Measurements from ENCODE around the gene ARL16. TPM values are rescaled to one million over a fixed set of nuclear protein-coding genes. Genes with fewer than 3 reads are reported as not detected.
A peak's percentile ranks its signal among the peaks of the same experiment; 100 is the strongest.

The ARL16 gene
- total RNA-seq, 4 donors from 2014 or later: 29.2 to 45.1 (median 36.2) TPM

- intact Hi-C loops (cut with DNase I; ENCODE audit: low total_unique reads): no loop called here
- DNase-seq (ENCODE audit: low spot score in 2 of 2): no peak
- 0 to 1% methylated on average over 8 to 16 of the region's 16 CpGs for WGBS, 2 donors
- TF ChIP-seq POLR2A (IDR thresholded peaks at IDR 0.05): no peak
- TF ChIP-seq CTCF (IDR thresholded peaks at IDR 0.05): no peak
- H3K4me3 ChIP-seq (ENCODE audit: low read depth, poor library complexity, severe bottlenecking): peak overlapping the region; percentile 91
Measured at GRCh38 chr17:81666092-81666341, 17.6 kb downstream of the ARL16 start.

- intact Hi-C loops (cut with DNase I; ENCODE audit: low total_unique reads): no loop called here
- TF ChIP-seq CTCF (IDR thresholded peaks at IDR 0.05): no peak
- no peak for DNase-seq (ENCODE audit: low spot score in 2 of 2)
- H3K4me3 ChIP-seq (ENCODE audit: low read depth, poor library complexity, severe bottlenecking): peak overlapping the region; percentile 91
- WGBS, 2 donors: 56 to 60% methylated on average over 24 to 30 of the region's 30 CpGs
Measured at GRCh38 chr17:81665205-81666091, 18.1 kb downstream of the ARL16 start.

GRCh38 chr17:81664051-81664470 lies 19.5 kb downstream of the ARL16 start:
- WGBS, 2 donors: 69 to 71% methylated on average over 6 to 7 of the region's 7 CpGs

GRCh38 chr17:81662002-81662401 lies 21.6 kb downstream of the ARL16 start:
- DNase-seq (ENCODE audit: low spot score in 2 of 2): no peak
- H3K4me3 ChIP-seq (ENCODE audit: low read depth, poor library complexity, severe bottlenecking): no peak overlapping the region
- intact Hi-C loops (cut with DNase I; ENCODE audit: low total_unique reads): no loop called here
- WGBS, 2 donors: 90 to 94% methylated on average over 4 of the region's 4 CpGs
- TF ChIP-seq CTCF (IDR thresholded peaks at IDR 0.05) (no peak), POLR2A (IDR thresholded peaks at IDR 0.05) (no peak)

More at GRCh38 chr17:81664051-81664470, 19.5 kb downstream of the ARL16 start:
- no peak overlapping the region for H3K4me3 ChIP-seq (ENCODE audit: low read depth, poor library complexity, severe bottlenecking)
- TF ChIP-seq CTCF (IDR thresholded peaks at IDR 0.05): no peak
- no peak for TF ChIP-seq POLR2A (IDR thresholded peaks at IDR 0.05)
- no peak for DNase-seq (ENCODE audit: low spot score in 2 of 2)
- intact Hi-C loops (cut with DNase I; ENCODE audit: low total_unique reads): no loop called here

GRCh38 chr17:81660441-81660840 lies 23.2 kb downstream of the ARL16 start:
- no peak overlapping the region for H3K4me3 ChIP-seq (ENCODE audit: low read depth, poor library complexity, severe bottlenecking)
- 91 to 95% methylated on average over 9 of the region's 9 CpGs for WGBS, 2 donors
- intact Hi-C loops (cut with DNase I; ENCODE audit: low total_unique reads): no loop called here
- no peak for DNase-seq (ENCODE audit: low spot score in 2 of 2)
- TF ChIP-seq POLR2A (IDR thresholded peaks at IDR 0.05) (no peak), CTCF (IDR thresholded peaks at IDR 0.05) (no peak)

- TF ChIP-seq POLR2A (IDR thresholded peaks at IDR 0.05) (no peak), CTCF (IDR thresholded peaks at IDR 0.05) (no peak)
Measured at GRCh38 chr17:81659038-81659437, 24.6 kb downstream of the ARL16 start.

More at GRCh38 chr17:81659038-81659437, 24.6 kb downstream of the ARL16 start:
- DNase-seq (ENCODE audit: low spot score in 2 of 2): no peak
- intact Hi-C loops (cut with DNase I; ENCODE audit: low total_unique reads): no loop called here
- WGBS, 2 donors: 64 to 69% methylated on average over 5 of the region's 5 CpGs
- H3K4me3 ChIP-seq (ENCODE audit: low read depth, poor library complexity, severe bottlenecking): no peak overlapping the region
